UCSD-AML1 (cell line): ENCODE results near the gene ADAMTS17.

Experiments
- DNase-seq: peaks from one replicate; lab custom pipeline; 2025; ENCODE audit not compliant: unreplicated experiment; lab: John Stamatoyannopoulos, UW

ADAMTS17 gene

DNA sequence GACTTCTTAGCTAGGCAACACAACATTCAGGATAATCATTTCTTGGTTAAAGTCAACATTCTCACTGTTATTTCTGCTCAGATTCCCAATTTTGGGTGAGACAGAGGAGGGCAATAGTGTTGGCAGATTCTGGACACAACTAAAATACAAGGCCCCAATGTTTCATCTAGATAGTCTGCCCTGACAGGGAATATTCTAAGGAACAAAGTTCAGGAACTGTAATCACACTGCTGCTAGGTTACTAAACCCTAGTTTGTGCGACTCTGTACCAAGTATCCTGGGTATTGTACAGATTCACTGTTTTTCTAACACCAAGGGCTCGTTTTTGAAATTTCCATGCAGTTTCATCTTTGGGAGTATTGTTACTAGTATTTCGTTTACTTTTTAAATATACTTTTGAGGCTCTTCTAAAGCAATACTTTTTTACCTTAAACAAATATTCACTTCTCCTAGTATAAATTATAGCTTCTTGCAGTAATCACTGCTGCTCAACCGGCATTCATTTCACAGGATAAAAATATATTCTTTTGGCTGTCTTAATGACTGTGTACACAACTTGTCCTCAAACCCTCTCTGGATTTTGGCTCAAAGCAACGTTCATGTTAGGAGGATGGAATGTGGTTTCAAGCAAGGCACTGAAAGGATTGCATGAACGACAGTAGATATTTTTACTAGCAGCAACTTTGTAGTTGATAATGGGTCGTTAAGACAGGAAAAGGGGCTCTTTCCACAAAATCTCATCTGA, 167.4 kb downstream of the ADAMTS17 start:
- no peak for DNase-seq

DNA sequence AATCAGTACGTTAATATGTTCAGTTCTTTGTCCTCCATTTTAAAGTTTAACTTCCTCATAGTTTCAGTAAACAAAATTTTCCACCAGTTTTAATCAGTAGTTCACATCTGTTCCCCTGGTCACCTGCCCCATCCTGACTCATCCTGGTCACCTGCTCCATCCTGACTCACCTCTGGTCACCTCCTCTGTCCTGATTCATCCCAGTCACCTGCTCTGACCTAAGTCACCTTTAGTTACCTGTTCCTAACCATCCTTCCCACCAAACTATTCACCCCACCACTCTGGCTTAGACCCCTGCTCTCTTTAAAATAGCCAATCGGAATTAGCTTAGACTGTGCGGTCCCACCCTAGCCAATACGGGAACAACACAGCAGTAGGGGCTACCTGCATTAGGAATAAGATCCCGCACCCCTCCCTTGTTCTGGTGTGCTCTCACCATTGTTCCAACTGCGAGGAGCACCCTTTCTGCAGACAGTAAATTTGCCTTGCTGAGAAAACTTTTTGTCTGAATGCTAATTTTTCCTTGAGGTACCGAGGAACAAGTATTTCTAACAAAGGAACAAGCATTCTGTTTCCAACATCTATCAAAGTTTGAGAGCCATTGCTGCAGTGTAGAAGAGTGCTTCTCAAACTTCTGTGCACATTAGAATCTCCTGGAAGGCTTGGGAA, 169.3 kb downstream of the ADAMTS17 start:
- DNase-seq: no peak

DNA sequence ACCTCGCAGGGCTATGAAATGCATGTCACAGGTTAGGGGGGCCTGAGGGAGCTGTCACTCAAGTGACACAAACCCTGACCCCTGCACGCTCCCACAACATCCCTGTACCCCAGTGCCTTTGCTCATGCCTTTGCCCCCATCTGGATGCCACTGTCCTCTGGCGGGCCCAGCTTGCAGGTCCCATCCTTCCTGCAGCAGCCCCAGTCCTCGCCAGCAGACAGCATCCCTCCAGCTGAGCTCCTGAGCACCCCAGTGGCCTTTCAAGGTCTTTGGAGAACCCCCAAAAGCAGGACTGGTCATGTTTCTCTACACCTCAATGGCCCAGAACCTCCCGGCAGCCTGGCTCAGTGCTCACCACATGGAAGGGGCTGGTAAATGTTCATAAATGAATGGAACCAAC, 170.4 kb downstream of the ADAMTS17 start:
- DNase-seq: no peak

DNA sequence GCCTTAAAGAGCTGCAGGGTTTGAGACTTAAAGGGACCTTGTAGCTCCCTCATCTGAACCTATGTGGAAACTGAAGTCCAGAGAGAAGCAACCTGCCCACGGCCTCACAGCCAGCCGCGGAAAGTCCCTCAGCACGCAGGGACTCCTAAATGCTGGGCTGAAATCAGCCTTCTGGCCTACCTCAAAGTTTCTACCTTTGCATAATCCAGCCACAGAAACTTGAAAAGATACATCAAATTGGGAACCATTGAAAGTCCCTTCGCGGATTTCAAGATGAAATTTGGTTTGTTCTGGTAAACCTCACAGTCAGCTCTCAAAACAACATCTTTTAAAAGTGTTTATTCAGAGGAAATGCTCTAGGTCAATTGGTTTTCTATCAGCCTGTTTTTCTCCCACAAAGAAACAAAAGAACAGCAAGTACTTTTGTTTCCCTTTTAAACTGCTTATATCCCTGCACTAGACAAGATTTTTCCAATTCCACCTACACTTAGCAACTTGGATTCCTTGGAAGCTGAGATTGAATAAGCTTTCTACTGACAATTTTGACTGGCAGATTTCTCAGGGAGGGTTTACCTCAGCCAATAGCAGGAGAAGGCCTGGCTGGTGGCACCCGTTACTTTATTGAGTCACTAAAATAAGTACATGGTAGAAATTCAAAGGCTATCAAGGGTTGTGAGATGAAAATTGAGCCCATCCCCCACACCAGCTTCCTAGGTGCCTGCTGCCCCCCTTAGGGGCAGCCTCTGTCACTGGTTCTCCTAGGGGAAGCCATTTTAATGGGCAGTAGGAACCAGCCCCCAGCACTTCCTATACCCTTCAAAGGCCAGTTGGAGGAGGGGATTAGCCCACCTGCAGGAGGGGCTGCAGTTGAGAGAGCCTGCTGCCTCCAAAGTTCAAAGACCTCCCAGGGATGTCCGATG, 171.2 kb downstream of the ADAMTS17 start:
- no peak for DNase-seq

DNA sequence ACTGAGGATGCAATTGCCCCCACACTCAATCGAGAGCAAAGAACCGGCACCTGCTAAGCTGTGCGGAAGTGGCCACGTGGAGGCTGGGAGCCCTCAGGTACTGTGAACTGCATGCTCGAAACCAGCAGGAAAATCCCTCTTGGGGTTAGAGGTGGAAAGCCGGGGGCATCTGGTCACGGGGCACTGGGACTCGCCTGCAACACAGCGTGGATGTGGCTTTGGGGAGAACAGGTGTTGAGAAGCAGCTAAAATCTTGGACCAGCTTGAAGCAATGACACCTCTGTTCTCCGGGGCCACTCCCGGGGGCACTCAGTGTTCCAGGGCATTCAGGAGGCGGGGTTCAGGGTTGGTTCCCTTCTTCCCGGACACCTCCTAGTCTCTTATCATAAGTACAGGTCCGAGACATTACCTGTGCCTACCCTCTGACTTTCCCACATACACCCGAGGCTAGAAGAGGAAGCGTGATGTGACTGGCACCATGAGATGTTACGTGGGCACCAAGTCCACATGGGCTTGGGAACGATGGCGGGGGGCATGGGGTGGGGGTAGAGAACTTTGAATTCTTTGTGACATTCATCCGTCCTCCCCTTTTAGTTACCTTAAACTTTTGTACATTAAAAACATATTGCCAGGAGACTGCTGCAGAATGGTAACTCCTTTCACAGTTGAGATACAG, 172.0 kb downstream of the ADAMTS17 start:
- no peak for DNase-seq

DNA sequence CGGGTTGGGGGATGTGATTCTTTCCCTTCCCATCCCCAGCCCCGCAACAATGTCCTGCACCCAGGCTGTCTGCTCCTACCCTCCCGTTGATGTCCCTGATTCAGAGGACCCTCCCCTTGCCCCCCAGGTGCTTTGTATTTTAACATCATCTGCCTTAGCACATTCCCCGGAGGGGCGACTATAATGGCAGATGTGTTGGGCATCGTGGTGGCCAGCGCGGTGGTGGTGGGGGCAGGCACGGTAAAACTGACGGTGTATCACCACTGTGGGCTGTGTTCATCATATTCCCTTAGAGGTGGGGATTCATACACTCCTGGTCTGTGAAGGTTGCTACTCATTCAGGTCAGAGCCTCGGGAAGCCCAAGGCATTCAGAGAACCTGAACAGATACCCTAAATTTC, 173.0 kb downstream of the ADAMTS17 start:
- DNase-seq: no peak

DNA sequence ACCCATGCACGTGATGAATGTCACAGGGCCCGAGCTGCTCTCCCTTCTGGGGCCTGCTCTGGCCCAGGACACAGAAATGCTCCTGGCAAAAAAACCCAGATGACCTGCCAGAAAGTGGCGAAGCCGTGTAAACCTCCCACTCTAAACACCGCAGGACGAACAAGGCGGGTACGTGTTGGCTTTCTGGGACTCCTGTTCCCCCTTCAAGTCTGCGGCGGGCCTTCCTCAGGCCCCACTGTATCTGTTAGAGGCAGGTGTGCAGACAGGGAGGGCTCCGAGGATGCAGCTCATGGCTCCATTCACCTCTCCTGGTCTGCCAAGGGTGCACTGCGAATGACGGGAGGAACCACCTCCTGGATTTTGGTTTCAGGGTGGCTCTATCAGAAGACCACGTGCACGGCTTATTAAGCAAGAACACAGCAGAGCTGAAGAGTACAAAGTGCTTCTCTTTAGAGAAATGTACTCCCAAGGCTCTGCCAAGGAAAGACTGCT, 173.8 kb downstream of the ADAMTS17 start:
- no peak for DNase-seq

DNA sequence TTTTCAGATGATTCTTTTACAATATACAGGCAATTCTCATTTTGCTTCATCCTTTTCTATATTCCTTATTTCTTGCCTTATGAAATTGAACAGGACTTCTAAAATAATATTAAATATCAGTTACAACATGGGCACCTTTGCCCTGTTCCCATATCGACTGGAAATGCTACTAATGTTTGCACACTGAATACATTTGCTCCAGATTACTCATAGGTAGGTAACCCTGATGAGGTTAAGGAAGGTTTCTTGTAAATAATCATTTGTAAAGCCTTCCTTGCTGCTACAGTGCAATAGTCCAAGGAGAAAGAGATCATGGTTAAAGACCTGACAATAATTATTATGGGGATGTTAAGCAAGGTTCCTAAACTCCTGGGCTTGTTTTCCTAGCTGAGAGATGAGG, 175.5 kb downstream of the ADAMTS17 start:
- no peak for DNase-seq

DNA sequence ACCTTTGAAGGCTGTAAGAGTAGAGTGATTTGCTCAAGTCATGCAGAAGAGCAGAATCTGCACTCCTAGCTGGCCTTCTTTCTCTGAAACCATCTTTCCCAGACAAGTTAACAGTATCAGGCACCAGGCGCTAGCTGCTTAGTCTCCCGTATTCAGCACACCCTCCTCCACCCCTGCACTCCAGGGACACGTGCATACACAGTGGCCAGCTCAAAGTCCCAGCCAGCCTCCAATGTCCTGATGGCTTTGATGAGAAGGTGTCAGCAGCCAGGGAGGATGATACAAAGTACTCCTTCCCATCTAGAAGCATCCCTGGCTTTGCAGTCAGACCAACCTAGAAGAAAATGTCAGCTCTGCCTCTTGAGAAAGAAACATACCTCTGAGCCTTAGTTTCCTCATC, 177.8 kb downstream of the ADAMTS17 start:
- DNase-seq: no peak

DNA sequence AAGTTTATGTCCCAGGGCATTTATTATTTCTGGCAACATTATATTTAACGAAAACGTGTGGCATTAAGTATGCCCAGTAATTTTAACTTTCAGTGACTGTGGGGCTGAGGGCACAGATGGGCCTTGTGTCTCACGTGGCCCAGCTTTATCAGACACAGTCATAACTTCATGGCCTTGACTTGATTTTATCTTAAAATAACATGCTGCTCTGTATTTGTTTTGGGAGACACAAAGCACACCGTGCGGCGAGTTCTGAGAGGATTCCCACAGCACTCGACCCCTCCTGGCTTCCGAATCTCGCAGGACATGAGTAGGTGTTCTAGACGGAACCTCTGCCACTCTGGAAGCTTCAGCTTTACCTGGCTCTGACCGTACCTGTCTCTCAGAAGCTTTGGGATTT, 180.8 kb downstream of the ADAMTS17 start:
- DNase-seq: no peak

DNA sequence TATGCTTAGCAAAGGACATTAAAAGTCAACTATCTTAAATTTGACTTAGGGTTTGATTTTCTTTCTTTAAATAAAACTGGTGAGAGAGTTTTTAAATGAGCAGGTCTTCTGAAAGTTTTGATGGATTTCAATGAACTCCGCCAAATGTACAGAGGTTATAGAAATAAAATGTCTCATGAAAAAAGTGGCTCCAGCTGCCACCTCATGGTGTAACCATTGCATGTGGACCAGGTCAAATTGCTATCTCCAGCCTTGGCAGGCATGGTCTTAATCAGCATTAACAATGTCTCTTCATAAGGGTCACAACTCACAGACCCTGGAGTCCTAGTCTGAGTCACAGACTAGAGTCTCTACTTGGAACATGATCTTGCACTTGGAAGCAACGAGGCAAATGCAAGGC, 182.3 kb downstream of the ADAMTS17 start:
- DNase-seq: no peak

DNA sequence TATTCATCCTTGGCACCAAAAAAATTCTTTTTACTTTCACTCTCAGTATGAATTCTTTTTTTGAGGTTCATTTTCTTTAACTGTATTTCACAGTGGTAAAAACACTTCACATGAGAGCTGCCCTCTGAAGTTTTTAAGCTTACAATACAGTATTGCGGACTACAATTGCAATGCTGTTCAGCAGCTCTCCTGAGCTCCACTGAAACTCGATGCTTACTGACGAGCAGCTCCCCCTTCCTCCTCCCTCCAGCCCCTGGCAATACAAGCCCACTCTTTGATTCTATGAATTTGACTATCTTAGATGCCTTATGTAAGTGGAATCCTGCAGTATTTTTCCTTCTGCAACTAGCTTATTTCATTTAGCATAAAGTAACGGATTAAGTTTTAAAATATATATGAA, 183.4 kb downstream of the ADAMTS17 start:
- no peak for DNase-seq

DNA sequence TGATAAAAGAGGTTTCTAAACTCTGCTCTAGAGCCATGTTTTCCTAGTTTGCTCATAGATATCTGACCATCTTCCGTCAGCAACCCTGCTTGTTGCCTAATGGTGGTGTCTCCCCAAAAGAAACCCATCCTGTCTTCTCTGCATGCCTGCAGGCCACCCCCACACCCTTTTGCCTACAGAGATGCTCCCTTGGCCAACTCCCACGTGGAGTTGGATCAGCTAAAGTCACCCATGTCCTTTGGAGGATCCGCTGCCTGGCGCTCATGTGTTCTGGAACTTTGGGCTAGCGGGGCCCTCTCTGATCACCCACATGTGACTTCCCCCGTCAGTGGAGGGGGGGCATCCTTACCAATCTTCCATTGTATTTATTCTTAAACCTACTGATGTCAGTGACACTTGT, 185.6 kb downstream of the ADAMTS17 start:
- DNase-seq: no peak

DNA sequence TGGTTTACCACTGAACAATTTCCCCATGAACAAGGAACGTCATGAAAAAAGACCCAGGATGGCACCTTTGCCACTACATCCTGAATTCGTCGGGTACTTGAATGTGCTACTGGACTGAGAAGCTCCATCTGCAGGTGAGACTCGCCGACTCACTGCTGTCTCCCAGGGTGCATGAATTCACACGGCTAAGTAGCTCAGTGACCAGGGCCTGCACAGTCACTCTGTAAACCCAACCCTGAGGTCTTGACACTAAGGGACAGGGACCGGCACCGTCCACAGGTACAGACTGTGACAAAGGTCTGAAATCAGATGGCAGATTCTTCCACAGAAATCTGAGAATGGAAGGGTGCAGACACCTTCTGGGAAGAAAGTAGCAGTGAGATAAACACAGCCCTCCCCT, 187.4 kb downstream of the ADAMTS17 start:
- no peak for DNase-seq

DNA sequence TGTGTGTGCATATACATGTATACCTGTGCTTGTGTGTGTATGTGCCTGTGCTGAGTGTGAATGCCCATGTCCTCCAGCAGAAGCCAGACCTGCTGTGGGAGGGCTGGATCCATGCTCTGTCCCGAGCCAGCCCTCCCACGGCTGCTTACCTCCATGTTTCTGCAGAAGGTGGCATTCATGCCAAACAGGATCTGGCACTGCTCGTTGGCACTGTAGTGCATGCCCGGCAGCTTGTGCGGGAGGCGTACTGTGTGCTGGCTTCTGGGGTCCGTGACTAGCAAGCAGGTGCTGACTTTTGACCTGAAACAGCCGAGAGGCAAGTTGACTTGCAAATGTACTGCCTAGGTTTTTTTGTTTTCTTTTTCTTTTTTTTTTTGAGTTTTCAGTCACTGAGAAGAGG, 189.3 kb downstream of the ADAMTS17 start:
- no peak for DNase-seq

DNA sequence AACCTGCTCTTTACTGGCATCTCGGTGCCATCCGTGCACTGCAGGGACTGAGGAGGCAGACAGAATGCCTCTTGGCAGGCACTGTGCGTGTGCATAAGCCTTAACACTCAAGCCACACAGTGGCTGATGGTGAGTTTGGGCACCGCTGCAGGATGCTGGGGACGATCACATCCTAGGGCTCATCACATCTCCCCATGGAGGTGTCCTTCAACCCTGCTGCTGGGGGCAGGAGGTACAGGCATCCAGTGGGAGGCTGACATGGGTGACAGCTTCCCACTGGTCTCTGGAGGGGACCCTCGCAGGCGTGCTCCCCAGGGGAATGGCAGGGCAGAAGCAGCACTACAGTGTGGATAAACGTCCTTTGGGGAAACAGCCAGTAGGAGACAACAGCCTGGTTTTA, 190.9 kb downstream of the ADAMTS17 start:
- no peak for DNase-seq

DNA sequence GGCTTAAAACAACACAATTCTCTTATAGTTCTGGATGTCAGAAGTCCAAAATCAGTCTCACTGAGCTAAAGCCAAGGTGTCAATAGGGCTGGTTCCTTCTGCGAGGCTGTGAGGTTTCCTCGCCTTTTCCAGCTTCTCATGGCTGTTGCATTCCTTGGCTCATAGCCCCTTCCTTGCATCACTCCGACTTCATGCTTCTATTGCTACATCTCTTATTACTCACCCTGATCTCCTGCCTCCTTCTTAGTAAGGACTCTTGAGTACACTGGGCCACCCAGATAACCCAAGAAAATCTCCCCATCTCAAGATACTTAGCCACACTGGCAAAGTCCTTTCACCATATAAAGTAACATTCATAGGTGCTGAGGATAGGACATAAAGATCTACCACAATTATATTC, 193.9 kb downstream of the ADAMTS17 start:
- DNase-seq: no peak

DNA sequence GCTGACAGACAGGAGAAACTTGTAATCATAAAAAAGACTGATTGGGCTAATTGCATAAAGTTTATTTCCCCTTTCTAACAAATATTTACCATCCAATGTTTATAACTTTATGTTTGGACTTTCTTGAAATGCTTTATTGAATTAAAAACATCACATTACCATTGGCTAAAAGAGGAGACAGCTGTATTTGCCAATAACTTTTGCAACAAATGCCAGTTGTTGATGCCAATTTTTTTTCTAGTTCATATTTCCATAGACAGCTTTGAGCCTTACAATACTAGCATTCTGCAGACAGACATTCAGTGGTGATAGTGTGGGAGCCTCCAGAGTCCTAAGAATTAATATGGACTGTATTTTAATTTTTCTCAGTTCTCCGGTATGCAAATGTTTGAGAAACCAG, 198.4 kb downstream of the ADAMTS17 start:
- DNase-seq: no peak

DNA sequence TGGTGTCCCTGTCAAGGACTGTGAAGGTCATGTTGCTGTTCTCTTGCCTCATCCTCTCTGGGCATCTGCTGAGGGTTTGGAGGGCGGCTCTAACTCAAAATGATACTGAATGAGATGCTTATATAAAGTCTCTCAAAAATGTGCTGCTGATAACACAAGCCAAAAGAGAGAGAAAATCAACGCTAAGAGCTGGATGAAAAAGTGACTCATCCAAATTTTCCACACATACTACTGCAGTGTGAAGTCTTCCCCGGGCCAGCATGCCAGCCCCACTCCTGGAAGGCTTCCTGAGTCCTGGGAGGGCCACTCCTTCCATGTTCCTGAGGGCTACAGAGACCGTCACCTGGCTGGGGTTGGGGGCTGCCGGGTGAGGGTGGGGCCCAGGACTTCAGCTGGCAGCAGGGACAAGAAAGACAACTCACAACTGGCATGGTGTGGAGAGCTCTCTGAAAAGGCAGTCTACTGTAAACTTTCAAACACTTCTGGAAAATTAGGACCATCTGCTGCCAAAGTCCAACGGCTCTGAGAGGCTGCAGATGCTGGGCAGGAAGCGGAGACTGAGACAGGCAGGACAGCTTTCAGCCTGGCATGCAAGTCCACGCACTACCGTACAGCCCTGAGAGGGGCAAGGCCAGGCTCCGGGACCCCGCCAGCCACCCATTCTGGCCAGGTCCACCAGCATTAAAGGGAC, 200.3 kb downstream of the ADAMTS17 start:
- DNase-seq: no peak

DNA sequence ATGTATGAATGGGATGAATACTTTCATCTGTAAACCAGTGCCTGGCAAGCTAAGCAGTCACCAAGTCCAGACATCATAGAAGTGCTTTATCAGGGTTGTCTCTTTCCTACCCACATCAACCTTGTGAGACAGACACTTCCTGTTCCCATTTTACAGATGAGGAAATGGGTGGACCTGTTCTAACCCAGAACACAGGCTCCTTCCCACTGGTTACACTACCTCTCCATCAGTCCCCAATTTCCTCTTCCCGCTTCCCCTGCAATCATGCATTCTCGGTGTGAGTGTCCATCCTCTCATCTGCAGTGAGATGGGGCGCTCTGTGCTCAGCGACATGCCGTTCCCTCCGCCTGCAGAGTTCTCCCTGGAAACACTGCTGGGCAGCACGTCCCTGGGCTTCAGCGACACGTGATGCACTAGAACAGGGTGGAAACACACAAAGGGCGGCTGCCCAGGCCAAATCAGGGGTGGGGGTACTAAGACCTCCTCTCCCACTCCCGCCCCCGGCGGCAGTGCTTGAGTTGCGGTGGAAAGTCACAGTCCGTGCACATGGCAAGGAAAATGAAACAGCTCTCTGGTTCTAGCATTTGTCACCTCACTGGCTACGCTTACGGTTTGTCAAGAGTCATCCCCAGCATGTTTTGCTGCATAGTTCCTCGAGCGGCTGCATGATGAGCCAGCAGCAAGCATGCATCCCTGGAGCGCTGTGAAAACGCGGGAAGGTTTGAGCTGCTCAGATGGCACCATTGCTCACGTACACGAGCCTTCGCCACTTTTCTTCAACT, 201.1 kb downstream of the ADAMTS17 start:
- DNase-seq: no peak
